GM18498 (cell line): Measurements from ENCODE around the gene SSC5D.
"Not testable (repeated sequence)": the region's sequence is repeated elsewhere in the genome, so short reads cannot be mapped to it uniquely, and the experiment has no call there.

Source experiments
- ATAC-seq: cut with Tn5 transposase; IDR thresholded peaks from one replicate; pipeline ENCODE4 v1.9.1; 2021; ENCODE audit warnings: mild to moderate bottlenecking, moderate library complexity; ENCODE audit not compliant: unreplicated experiment

The SSC5D gene

GRCh38 chr19:55502197-55502952 is 14.1 kb downstream of the SSC5D start:
- no peak for ATAC-seq

GRCh38 chr19:55503157-55503501 is 14.9 kb downstream of the SSC5D start:
- ATAC-seq, result no peak

- ATAC-seq, result peak; percentile 92
Observed at GRCh38 chr19:55503502-55504251, 15.4 kb downstream of the SSC5D start.

- no peak for ATAC-seq
Observed at GRCh38 chr19:55504252-55504603, 16.0 kb downstream of the SSC5D start.

- no peak for ATAC-seq
Observed at GRCh38 chr19:55504981-55505380, 16.7 kb downstream of the SSC5D start.

- no peak for ATAC-seq
Observed at GRCh38 chr19:55508120-55508519, 19.9 kb downstream of the SSC5D start.

GRCh38 chr19:55516878-55517620 is 28.8 kb downstream of the SSC5D start:
- peak; percentile 99 for ATAC-seq

GRCh38 chr19:55519451-55520311 is 31.4 kb downstream of the SSC5D start:
- no peak for ATAC-seq

- ATAC-seq, result no peak
Observed at GRCh38 chr19:55520691-55521292, 32.6 kb downstream of the SSC5D start.

GRCh38 chr19:55525289-55526101 is 37.3 kb downstream of the SSC5D start:
- no peak for ATAC-seq

GRCh38 chr19:55526216-55527196 is 38.3 kb downstream of the SSC5D start:
- ATAC-seq, result no peak

GRCh38 chr19:55527197-55528029 is 39.2 kb downstream of the SSC5D start:
- no peak for ATAC-seq

- no peak for ATAC-seq
Observed at GRCh38 chr19:55528030-55528803, 40.0 kb downstream of the SSC5D start.

GRCh38 chr19:55529636-55530234 is 41.5 kb downstream of the SSC5D start:
- ATAC-seq, result no peak

- no peak for ATAC-seq
Observed at GRCh38 chr19:55530996-55531395, 42.8 kb downstream of the SSC5D start.

GRCh38 chr19:55534280-55534679 is 46.0 kb downstream of the SSC5D start:
- not testable (repeated sequence) for ATAC-seq
